ENCODE measurements around the gene PNMA5. TPM values are rescaled to one million over a fixed set of nuclear protein-coding genes. Genes with fewer than 3 reads are reported as not detected.
A peak's percentile ranks its signal among the peaks of the same experiment; 100 is the strongest.
"Not testable (repeated sequence)": the region's sequence is repeated elsewhere in the genome, so short reads cannot be mapped to it uniquely, and the experiment has no call there.

PNMA5 gene
- total RNA-seq, 8 experiments from 2014 or later: 0.05 to 1.3 (median 0.28) TPM; not detected in 2

- H3K4me3 ChIP-seq: no peak overlapping the region
- H3K27ac ChIP-seq: no peak overlapping the region
- 10 to 86% methylated on average over 1 to 2 of the region's 4 CpGs; no CpG with 5 or more reads in 8 of the 10 experiments for WGBS, 10 experiments
- in situ Hi-C loops (cut with MboI; ENCODE audit: low pct_unique_long_range_greater_than_20kb in 2 of 9, low sequenced_read_pairs in 9 of 9, unreplicated experiment in 9 of 9): no loop called here
- H3K4me1 ChIP-seq (replicated peaks in 1 of 2): peaks cover 0 to 5% of the 10 kb centered on the region in 2 donors
- peak in 5 of 8 experiments; percentile 67 to 96 (median 86) for ATAC-seq (replicated peaks in 6 of 8)
Measured at GRCh38 chrX:152992115-152992514, 1.8 kb downstream of the PNMA5 start.

GRCh38 chrX:152991123-152991522 lies 2.8 kb downstream of the PNMA5 start:
- H3K4me3 ChIP-seq: no peak overlapping the region
- in situ Hi-C loops (cut with MboI; ENCODE audit: low pct_unique_long_range_greater_than_20kb in 2 of 9, low sequenced_read_pairs in 9 of 9, unreplicated experiment in 9 of 9): no loop called here
- WGBS, 10 experiments: 51% methylated on average over 2 of the region's 5 CpGs; no CpG with 5 or more reads in 9 of the 10 experiments
- no peak for ATAC-seq (replicated peaks in 6 of 8)
- H3K27ac ChIP-seq: no peak overlapping the region
- peaks cover 0 to 5% of the 10 kb centered on the region in 2 donors for H3K4me1 ChIP-seq (replicated peaks in 1 of 2)

GRCh38 chrX:152989292-152989658 lies 4.6 kb downstream of the PNMA5 start:
- H3K4me1 ChIP-seq (replicated peaks in 1 of 2): peaks cover 0 to 5% of the 10 kb centered on the region in 2 donors
- H3K4me3 ChIP-seq: no peak overlapping the region
- in situ Hi-C loops (cut with MboI; ENCODE audit: low pct_unique_long_range_greater_than_20kb in 2 of 9, low sequenced_read_pairs in 9 of 9, unreplicated experiment in 9 of 9): no loop called here
- 61% methylated on average over 3 of the region's 8 CpGs; no CpG with 5 or more reads in 9 of the 10 experiments for WGBS, 10 experiments
- no peak for ATAC-seq (replicated peaks in 6 of 8)
- no peak overlapping the region for H3K27ac ChIP-seq

- no peak for ATAC-seq (replicated peaks in 6 of 8)
- Histone ChIP-seq H3K4me1 (replicated peaks in 1 of 2) (peaks cover 0 to 5% of the 10 kb centered on the region in 2 donors), H3K27ac (no peak overlapping the region), H3K4me3 (no peak overlapping the region)
- in situ Hi-C loops (cut with MboI; ENCODE audit: low pct_unique_long_range_greater_than_20kb in 2 of 9, low sequenced_read_pairs in 9 of 9, unreplicated experiment in 9 of 9): no loop called here
- WGBS, 10 experiments: 39 to 100% methylated on average over 1 to 3 of the region's 9 CpGs; no CpG with 5 or more reads in 8 of the 10 experiments
Measured at GRCh38 chrX:152988536-152989291, 5.2 kb downstream of the PNMA5 start.

- Histone ChIP-seq H3K27ac (no peak overlapping the region), H3K4me1 (replicated peaks in 1 of 2) (peaks cover 0 to 5% of the 10 kb centered on the region in 2 donors), H3K4me3 (no peak overlapping the region)
- in situ Hi-C loops (cut with MboI; ENCODE audit: low pct_unique_long_range_greater_than_20kb in 2 of 9, low sequenced_read_pairs in 9 of 9, unreplicated experiment in 9 of 9): no loop called here
- no CpG with 5 or more reads among the region's 8 CpGs for WGBS, 10 experiments
- no peak for ATAC-seq (replicated peaks in 6 of 8)
Measured at GRCh38 chrX:152987801-152988200, 6.1 kb downstream of the PNMA5 start.

- ATAC-seq (replicated peaks in 6 of 8); H3K4me1 ChIP-seq (replicated peaks in 1 of 2); H3K4me3 ChIP-seq; H3K27ac ChIP-seq; in situ Hi-C loops (cut with MboI; ENCODE audit: low pct_unique_long_range_greater_than_20kb in 2 of 9, low sequenced_read_pairs in 9 of 9, unreplicated experiment in 9 of 9): not testable (repeated sequence)
- WGBS, 10 experiments: no CpG with 5 or more reads among the region's 10 CpGs
Measured at GRCh38 chrX:152987156-152987555, 6.8 kb downstream of the PNMA5 start.

GRCh38 chrX:152985383-152985782 lies 8.5 kb downstream of the PNMA5 start:
- H3K4me1 ChIP-seq (replicated peaks in 1 of 2); H3K27ac ChIP-seq; H3K4me3 ChIP-seq; ATAC-seq (replicated peaks in 6 of 8); in situ Hi-C loops (cut with MboI; ENCODE audit: low pct_unique_long_range_greater_than_20kb in 2 of 9, low sequenced_read_pairs in 9 of 9, unreplicated experiment in 9 of 9): not testable (repeated sequence)
- no CpG with 5 or more reads among the region's 4 CpGs for WGBS, 10 experiments

GRCh38 chrX:152968193-152968592 lies 25.7 kb downstream of the PNMA5 start:
- WGBS, 10 experiments: 24% methylated on average over 2 of the region's 2 CpGs; no CpG with 5 or more reads in 9 of the 10 experiments
- H3K4me3 ChIP-seq: no peak overlapping the region
- H3K4me1 ChIP-seq (replicated peaks in 1 of 2): no peaks in the 10 kb centered on the region
- no peak overlapping the region for H3K27ac ChIP-seq
- no peak for ATAC-seq (replicated peaks in 6 of 8)
- in situ Hi-C loops (cut with MboI; ENCODE audit: low pct_unique_long_range_greater_than_20kb in 2 of 9, low sequenced_read_pairs in 9 of 9, unreplicated experiment in 9 of 9): no loop called here

GRCh38 chrX:152960115-152960514 lies 33.8 kb downstream of the PNMA5 start:
- in situ Hi-C loops (cut with MboI; ENCODE audit: low pct_unique_long_range_greater_than_20kb in 2 of 9, low sequenced_read_pairs in 9 of 9, unreplicated experiment in 9 of 9): no loop called here
- Histone ChIP-seq H3K4me3 (no peak overlapping the region), H3K27ac (no peak overlapping the region), H3K4me1 (replicated peaks in 1 of 2) (peaks cover 0 to 7% of the 10 kb centered on the region in 2 donors)
- no peak for ATAC-seq (replicated peaks in 6 of 8)
- 14 to 20% methylated on average over 1 of the region's 1 CpG; no CpG with 5 or more reads in 8 of the 10 experiments for WGBS, 10 experiments

- no peak for ATAC-seq (replicated peaks in 6 of 8)
- H3K27ac ChIP-seq: no peak overlapping the region
- in situ Hi-C loops (cut with MboI; ENCODE audit: low pct_unique_long_range_greater_than_20kb in 2 of 9, low sequenced_read_pairs in 9 of 9, unreplicated experiment in 9 of 9): no loop called here
- 60 to 83% (median 63%) methylated on average over 2 to 4 of the region's 6 CpGs; no CpG with 5 or more reads in 7 of the 10 experiments for WGBS, 10 experiments
- H3K4me1 ChIP-seq (replicated peaks in 1 of 2): peaks cover 0 to 7% of the 10 kb centered on the region in 2 donors
- no peak overlapping the region for H3K4me3 ChIP-seq
Measured at GRCh38 chrX:152959626-152960025, 34.3 kb downstream of the PNMA5 start.

GRCh38 chrX:152958524-152959465 lies 35.1 kb downstream of the PNMA5 start:
- in situ Hi-C loops (cut with MboI; ENCODE audit: low pct_unique_long_range_greater_than_20kb in 2 of 9, low sequenced_read_pairs in 9 of 9, unreplicated experiment in 9 of 9): no loop called here
- peak; percentile 93 to 99 (median 97) for ATAC-seq (replicated peaks in 6 of 8)
- WGBS, 10 experiments: 0 to 100% (median 55%) methylated on average over 1 to 25 of the region's 53 CpGs; no CpG with 5 or more reads in 4 of the 10 experiments
- Histone ChIP-seq H3K27ac (peak overlapping the region in 1 of 2 donors; percentile 78), H3K4me1 (replicated peaks in 1 of 2) (peaks cover 0 to 7% of the 10 kb centered on the region in 2 donors), H3K4me3 (peak overlapping the region in 4 of 5 donors; percentile 3 to 24 (median 12))

- peaks cover 0 to 7% of the 10 kb centered on the region in 2 donors for H3K4me1 ChIP-seq (replicated peaks in 1 of 2)
- 60 to 100% (median 100%) methylated on average over 1 to 5 of the region's 5 CpGs; no CpG with 5 or more reads in 3 of the 10 experiments for WGBS, 10 experiments
- no peak overlapping the region for H3K4me3 ChIP-seq
- peak overlapping the region in 1 of 2 donors; percentile 78 for H3K27ac ChIP-seq
- ATAC-seq (replicated peaks in 6 of 8): no peak
- in situ Hi-C loops (cut with MboI; ENCODE audit: low pct_unique_long_range_greater_than_20kb in 2 of 9, low sequenced_read_pairs in 9 of 9, unreplicated experiment in 9 of 9): no loop called here
Measured at GRCh38 chrX:152958047-152958446, 35.9 kb downstream of the PNMA5 start.

- in situ Hi-C loops (cut with MboI; ENCODE audit: low pct_unique_long_range_greater_than_20kb in 2 of 9, low sequenced_read_pairs in 9 of 9, unreplicated experiment in 9 of 9): no loop called here
- 65 to 100% (median 87%) methylated on average over 1 to 6 of the region's 6 CpGs; no CpG with 5 or more reads in 2 of the 10 experiments for WGBS, 10 experiments
- no peak for ATAC-seq (replicated peaks in 6 of 8)
- Histone ChIP-seq H3K4me1 (replicated peaks in 1 of 2) (no peaks in the 10 kb centered on the region), H3K4me3 (no peak overlapping the region), H3K27ac (no peak overlapping the region)
Measured at GRCh38 chrX:152950786-152951185, 43.1 kb downstream of the PNMA5 start.
